ENCODE data around the gene VEGFA.

DNA sequence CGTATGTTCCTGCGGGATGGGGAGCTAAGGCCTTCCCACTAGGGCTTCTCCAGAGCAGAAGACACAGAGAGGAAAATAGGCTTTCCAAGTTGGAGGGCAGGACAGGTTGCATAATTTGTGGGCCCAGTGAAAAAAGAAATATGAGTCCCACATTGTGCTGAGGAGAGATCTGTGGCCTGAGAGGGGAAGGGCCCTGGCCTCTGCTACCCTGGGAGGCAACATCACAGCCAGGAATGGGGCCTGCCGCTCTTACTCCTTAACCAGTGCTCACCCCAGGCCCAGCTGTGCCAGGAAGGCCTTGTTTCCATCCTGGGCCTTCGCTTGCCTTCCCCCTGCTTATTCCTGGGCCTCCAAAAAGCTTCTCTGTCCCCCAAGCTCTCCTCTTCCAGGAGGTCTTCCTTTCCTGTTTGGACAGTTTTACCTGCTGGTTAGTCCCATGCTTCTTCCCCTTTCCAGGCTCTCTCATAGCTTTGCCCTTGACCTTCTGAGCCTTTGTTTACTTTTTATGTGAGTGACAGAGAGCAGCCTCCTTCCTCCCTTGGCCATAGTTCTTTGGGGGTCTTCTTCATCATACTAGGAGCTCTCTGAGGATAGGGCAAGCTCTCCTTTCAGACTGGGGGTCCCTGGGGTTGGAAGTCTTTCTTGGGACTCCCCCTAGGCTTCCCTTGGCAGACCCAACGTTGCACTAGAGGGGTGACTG, 26.2 kb upstream of the VEGFA start:
- TF ChIP-seq, protein P1, sequence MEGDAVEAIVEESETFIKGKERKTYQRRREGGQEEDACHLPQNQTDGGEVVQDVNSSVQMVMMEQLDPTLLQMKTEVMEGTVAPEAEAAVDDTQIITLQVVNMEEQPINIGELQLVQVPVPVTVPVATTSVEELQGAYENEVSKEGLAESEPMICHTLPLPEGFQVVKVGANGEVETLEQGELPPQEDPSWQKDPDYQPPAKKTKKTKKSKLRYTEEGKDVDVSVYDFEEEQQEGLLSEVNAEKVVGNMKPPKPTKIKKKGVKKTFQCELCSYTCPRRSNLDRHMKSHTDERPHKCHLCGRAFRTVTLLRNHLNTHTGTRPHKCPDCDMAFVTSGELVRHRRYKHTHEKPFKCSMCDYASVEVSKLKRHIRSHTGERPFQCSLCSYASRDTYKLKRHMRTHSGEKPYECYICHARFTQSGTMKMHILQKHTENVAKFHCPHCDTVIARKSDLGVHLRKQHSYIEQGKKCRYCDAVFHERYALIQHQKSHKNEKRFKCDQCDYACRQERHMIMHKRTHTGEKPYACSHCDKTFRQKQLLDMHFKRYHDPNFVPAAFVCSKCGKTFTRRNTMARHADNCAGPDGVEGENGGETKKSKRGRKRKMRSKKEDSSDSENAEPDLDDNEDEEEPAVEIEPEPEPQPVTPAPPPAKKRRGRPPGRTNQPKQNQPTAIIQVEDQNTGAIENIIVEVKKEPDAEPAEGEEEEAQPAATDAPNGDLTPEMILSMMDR (IDR thresholded peaks at IDR 0.05; ENCODE audit: insufficient read depth, low read length) = no peak
- TF ChIP-seq, protein P2, sequence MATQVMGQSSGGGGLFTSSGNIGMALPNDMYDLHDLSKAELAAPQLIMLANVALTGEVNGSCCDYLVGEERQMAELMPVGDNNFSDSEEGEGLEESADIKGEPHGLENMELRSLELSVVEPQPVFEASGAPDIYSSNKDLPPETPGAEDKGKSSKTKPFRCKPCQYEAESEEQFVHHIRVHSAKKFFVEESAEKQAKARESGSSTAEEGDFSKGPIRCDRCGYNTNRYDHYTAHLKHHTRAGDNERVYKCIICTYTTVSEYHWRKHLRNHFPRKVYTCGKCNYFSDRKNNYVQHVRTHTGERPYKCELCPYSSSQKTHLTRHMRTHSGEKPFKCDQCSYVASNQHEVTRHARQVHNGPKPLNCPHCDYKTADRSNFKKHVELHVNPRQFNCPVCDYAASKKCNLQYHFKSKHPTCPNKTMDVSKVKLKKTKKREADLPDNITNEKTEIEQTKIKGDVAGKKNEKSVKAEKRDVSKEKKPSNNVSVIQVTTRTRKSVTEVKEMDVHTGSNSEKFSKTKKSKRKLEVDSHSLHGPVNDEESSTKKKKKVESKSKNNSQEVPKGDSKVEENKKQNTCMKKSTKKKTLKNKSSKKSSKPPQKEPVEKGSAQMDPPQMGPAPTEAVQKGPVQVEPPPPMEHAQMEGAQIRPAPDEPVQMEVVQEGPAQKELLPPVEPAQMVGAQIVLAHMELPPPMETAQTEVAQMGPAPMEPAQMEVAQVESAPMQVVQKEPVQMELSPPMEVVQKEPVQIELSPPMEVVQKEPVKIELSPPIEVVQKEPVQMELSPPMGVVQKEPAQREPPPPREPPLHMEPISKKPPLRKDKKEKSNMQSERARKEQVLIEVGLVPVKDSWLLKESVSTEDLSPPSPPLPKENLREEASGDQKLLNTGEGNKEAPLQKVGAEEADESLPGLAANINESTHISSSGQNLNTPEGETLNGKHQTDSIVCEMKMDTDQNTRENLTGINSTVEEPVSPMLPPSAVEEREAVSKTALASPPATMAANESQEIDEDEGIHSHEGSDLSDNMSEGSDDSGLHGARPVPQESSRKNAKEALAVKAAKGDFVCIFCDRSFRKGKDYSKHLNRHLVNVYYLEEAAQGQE (IDR thresholded peaks at IDR 0.05; ENCODE audit: insufficient replicate concordance, low read depth) = no peak
- TF ChIP-seq POLR2AphosphoS5 (IDR thresholded peaks at IDR 0.05; ENCODE audit: low read depth) (no peak), GABPA (IDR thresholded peaks at IDR 0.05; ENCODE audit: low read depth) (no peak)

All from HL-60 (cell line).